ENCODE results near the gene CENPX. TPM values are rescaled to one million over a fixed set of nuclear protein-coding genes. Genes with fewer than 3 reads are reported as not detected.

CENPX gene
- total RNA-seq, 1 experiment from 2014 or later: 77.9 TPM

DNA sequence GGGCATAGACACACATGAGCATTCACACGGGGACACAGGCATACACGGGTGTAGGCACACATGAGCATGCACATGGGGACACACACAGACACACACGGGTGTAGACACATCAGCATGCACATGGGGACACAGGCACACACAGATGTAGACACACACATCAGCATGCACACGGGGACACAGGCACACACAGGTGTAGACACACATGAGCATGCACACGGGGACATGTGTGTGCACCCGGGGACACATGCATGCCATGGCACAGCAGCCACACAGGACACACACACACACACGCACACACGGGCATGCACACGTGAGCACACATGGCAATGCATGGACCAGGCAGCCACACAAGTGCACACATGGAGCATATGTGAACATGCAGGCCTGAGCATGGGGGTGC lies 20.0 kb upstream of the CENPX start:
- TF ChIP-seq, protein P1, sequence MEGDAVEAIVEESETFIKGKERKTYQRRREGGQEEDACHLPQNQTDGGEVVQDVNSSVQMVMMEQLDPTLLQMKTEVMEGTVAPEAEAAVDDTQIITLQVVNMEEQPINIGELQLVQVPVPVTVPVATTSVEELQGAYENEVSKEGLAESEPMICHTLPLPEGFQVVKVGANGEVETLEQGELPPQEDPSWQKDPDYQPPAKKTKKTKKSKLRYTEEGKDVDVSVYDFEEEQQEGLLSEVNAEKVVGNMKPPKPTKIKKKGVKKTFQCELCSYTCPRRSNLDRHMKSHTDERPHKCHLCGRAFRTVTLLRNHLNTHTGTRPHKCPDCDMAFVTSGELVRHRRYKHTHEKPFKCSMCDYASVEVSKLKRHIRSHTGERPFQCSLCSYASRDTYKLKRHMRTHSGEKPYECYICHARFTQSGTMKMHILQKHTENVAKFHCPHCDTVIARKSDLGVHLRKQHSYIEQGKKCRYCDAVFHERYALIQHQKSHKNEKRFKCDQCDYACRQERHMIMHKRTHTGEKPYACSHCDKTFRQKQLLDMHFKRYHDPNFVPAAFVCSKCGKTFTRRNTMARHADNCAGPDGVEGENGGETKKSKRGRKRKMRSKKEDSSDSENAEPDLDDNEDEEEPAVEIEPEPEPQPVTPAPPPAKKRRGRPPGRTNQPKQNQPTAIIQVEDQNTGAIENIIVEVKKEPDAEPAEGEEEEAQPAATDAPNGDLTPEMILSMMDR (conservative IDR thresholded peaks at IDR 0.05): no peak
- H2BK20ac ChIP-seq (ENCODE audit: low read depth, low read length, poor library complexity, severe bottlenecking): no peak overlapping the region
- H2BK5ac ChIP-seq (ENCODE audit: insufficient read length, low read length): no peak overlapping the region
- no peaks in the 10 kb centered on the region for H3K9me3 ChIP-seq (ENCODE audit: control insufficient read depth, low read depth, low read length)
- no peak overlapping the region for H3K4me2 ChIP-seq (ENCODE audit: insufficient read depth, insufficient read length, low read length)
- no peaks in the 10 kb centered on the region for H3K23me2 ChIP-seq (ENCODE audit: insufficient read length, low read depth, low read length, poor library complexity, severe bottlenecking)
- H3K27ac Mint-ChIP-seq: no peak overlapping the region; a peak in 1 of 7 replicates
- H3K4me3 Mint-ChIP-seq: peak overlapping the region in 1 of 2 experiments; percentile 39; a peak in 1 of 5 replicates
- no peak overlapping the region for H3K18ac ChIP-seq (ENCODE audit: insufficient read length, low read depth, low read length)
- H3K4ac ChIP-seq (ENCODE audit: low read depth, low read length): no peak overlapping the region
- H3K23ac ChIP-seq (ENCODE audit: insufficient read length, low read depth, low read length): no peak overlapping the region
- no peak overlapping the region for H3K9ac ChIP-seq (ENCODE audit: extremely low read depth, insufficient read length, low read length)
- no peak overlapping the region for H3T11ph ChIP-seq (ENCODE audit: low read length)
- no peak overlapping the region for H3K27ac ChIP-seq (ENCODE audit: insufficient read length, low read depth, low read length)
- no peak overlapping the region for H2AFZ ChIP-seq (ENCODE audit: low read length)
- no peaks in the 10 kb centered on the region for H3K27me3 ChIP-seq (ENCODE audit: insufficient read depth, low read length)
- H2BK15ac ChIP-seq (ENCODE audit: low read depth, low read length): no peak overlapping the region
- H3K4me1 Mint-ChIP-seq: peaks cover 24 to 29% of the 10 kb centered on the region in 2 experiments
- H3K27me3 Mint-ChIP-seq (ENCODE audit: low read depth): peaks cover 10% of the 10 kb centered on the region
- peaks cover 4 to 13% (median 9%) of the 10 kb centered on the region in 3 experiments; a peak in 6 of 7 replicates for H3K36me3 Mint-ChIP-seq (ENCODE audit: insufficient read depth in 1 of 3, low read depth in 3 of 3)
- no peaks in the 10 kb centered on the region for H4K20me1 ChIP-seq (ENCODE audit: control insufficient read depth, insufficient read depth, insufficient read length)
- no peaks in the 10 kb centered on the region; a peak in 2 of 5 replicates for H3K9me3 Mint-ChIP-seq
- H3K56ac ChIP-seq (ENCODE audit: insufficient read length, low read depth, low read length): no peak overlapping the region
- no peak overlapping the region for H2BK12ac ChIP-seq (ENCODE audit: insufficient read length, low read depth, low read length)
- H3K4me1 ChIP-seq (ENCODE audit: insufficient read depth, low read length): no peaks in the 10 kb centered on the region; the same call in 1 of the 2 replicates
- no peak for DNase-seq
- H2BK120ac ChIP-seq (ENCODE audit: low read depth, low read length, poor library complexity, severe bottlenecking): no peak overlapping the region
- no peak overlapping the region for H3K14ac ChIP-seq (ENCODE audit: insufficient read depth, low read length)
- H4K91ac ChIP-seq (ENCODE audit: insufficient read length, low read depth, low read length): no peak overlapping the region
- no peaks in the 10 kb centered on the region for H3K79me2 ChIP-seq (ENCODE audit: insufficient read depth, low read length)
- H4K5ac ChIP-seq (ENCODE audit: insufficient read length, low read depth, low read length): no peak overlapping the region
- H4K8ac ChIP-seq (replicated peaks; ENCODE audit: insufficient read length, low read depth, low read length): no peak overlapping the region
- WGBS (ENCODE audit: extremely low coverage, insufficient read length, low lambda C conversion rate): no CpG with 5 or more reads among the region's 9 CpGs
- H3K79me1 ChIP-seq (ENCODE audit: insufficient read depth, low read depth, low read length, poor library complexity, severe bottlenecking): no peaks in the 10 kb centered on the region
- no peak overlapping the region for H2AK5ac ChIP-seq (ENCODE audit: insufficient read length, low read length)

Data from H9 (cell line).